ENCODE data around the gene MACROD2. TPM values are rescaled to one million over a fixed set of nuclear protein-coding genes. Genes with fewer than 3 reads are reported as not detected.
A peak's percentile ranks its signal among the peaks of the same experiment; 100 is the strongest.

MACROD2 gene
- total RNA-seq, 4 donors from 2014 or later = 8.7 to 17.8 (median 10.8) TPM

- intact Hi-C loops (cut with DNase I) = no loop called here
- H3K36me3 ChIP-seq = no peaks in the 10 kb centered on the region
- no peaks in the 10 kb centered on the region for H3K9me3 ChIP-seq
- peaks cover 12 to 13% of the 10 kb centered on the region in 2 donors for H3K4me1 ChIP-seq
- TF ChIP-seq, protein P1, sequence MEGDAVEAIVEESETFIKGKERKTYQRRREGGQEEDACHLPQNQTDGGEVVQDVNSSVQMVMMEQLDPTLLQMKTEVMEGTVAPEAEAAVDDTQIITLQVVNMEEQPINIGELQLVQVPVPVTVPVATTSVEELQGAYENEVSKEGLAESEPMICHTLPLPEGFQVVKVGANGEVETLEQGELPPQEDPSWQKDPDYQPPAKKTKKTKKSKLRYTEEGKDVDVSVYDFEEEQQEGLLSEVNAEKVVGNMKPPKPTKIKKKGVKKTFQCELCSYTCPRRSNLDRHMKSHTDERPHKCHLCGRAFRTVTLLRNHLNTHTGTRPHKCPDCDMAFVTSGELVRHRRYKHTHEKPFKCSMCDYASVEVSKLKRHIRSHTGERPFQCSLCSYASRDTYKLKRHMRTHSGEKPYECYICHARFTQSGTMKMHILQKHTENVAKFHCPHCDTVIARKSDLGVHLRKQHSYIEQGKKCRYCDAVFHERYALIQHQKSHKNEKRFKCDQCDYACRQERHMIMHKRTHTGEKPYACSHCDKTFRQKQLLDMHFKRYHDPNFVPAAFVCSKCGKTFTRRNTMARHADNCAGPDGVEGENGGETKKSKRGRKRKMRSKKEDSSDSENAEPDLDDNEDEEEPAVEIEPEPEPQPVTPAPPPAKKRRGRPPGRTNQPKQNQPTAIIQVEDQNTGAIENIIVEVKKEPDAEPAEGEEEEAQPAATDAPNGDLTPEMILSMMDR (IDR thresholded peaks at IDR 0.05) = no peak
- TF ChIP-seq POLR2A (IDR thresholded peaks at IDR 0.05) = no peak
- WGBS, 2 donors = 3 to 5% methylated on average over 1 of the region's 1 CpG
- DNase-seq = no peak
- H3K27me3 ChIP-seq = no peaks in the 10 kb centered on the region
- no peak overlapping the region for H3K4me3 ChIP-seq (replicated peaks in 1 of 3)
- H3K27ac ChIP-seq = peak overlapping the region; percentile 12 to 44 (median 21)
Measured at GRCh38 chr20:14384416-14385175, 389.3 kb downstream of the MACROD2 start.

DNA sequence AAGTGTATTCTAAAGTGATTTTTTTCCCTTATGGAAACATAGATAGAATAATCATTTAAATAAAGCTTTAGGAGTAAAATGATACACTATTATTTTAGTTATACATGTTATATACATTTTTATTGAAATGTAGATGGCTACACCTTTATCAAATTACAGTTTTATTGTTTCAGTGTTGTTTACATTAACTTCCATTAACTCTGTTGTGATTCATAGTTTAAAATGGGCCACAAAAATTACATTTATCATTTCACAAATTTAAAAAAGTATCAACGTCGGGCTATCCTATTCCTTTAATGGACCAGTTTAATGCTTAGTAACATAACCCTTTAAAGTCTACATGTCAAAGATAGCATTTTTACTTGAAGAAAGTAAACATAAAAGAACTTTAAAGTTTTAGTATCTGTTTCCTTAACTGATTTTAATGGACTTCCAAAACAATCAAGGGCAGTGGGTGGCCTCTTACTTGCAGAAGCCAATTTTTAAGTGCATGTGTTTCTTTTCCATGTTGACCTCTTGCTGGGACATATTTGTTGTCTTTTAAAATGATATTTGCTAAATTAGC lies 389.9 kb downstream of the MACROD2 start:
- no peak for DNase-seq
- TF ChIP-seq, protein P1 (IDR thresholded peaks at IDR 0.05) = no peak
- TF ChIP-seq POLR2A (IDR thresholded peaks at IDR 0.05) = no peak
- no peaks in the 10 kb centered on the region for H3K9me3 ChIP-seq
- 89% methylated on average over 2 of the region's 2 CpGs for WGBS, 2 donors
- no peak overlapping the region for H3K4me3 ChIP-seq (replicated peaks in 1 of 3)
- peaks cover 12 to 13% of the 10 kb centered on the region in 2 donors for H3K4me1 ChIP-seq
- H3K36me3 ChIP-seq = no peaks in the 10 kb centered on the region
- H3K27ac ChIP-seq = peak overlapping the region; percentile 12 to 22 (median 21)
- no peaks in the 10 kb centered on the region for H3K27me3 ChIP-seq
- intact Hi-C loops (cut with DNase I) = no loop called here

GRCh38 chr20:14386726-14387125 lies 391.4 kb downstream of the MACROD2 start:
- WGBS, 2 donors = 92 to 96% methylated on average over 4 of the region's 4 CpGs
- intact Hi-C loops (cut with DNase I) = no loop called here
- no peak for DNase-seq
- Histone ChIP-seq H3K36me3 (no peaks in the 10 kb centered on the region), H3K27me3 (no peaks in the 10 kb centered on the region), H3K4me3 (replicated peaks in 1 of 3) (no peak overlapping the region), H3K27ac (no peak overlapping the region), H3K9me3 (no peaks in the 10 kb centered on the region), H3K4me1 (peaks cover 12 to 13% of the 10 kb centered on the region in 2 donors)
- TF ChIP-seq, protein P1 (IDR thresholded peaks at IDR 0.05) = no peak
- no peak for TF ChIP-seq POLR2A (IDR thresholded peaks at IDR 0.05)

DNA sequence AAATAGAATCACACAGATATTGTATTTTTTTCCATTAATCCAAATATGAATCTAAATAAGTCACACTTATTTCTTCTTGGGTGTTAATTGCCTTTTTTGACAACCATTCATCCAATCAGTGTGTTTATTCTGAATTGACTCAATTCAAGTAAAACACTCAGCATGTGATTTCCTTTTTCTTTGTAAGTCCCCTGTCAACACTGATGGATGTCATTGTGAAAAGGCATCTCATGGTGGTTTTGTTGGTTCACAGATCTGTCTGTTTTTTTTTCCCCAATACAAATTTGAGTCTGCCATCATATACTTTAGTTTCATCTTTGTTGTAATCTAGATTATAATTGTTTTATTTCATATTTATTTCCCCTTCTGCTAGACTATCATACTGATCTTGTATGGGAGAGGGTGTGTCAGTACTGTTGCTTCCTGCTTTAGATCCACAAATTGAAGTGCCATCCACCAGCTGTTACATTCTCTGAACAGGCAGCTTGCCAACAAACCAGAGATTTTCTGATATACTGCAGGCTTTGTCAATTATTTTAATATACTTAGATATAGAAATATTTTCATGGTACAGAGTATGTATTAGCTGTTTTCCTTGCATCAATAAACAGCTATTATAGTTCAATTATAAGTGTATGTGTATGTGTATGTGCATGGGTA lies 406.3 kb downstream of the MACROD2 start:
- DNase-seq = no peak
- Histone ChIP-seq H3K36me3 (no peaks in the 10 kb centered on the region), H3K27me3 (no peaks in the 10 kb centered on the region), H3K4me1 (no peaks in the 10 kb centered on the region), H3K4me3 (replicated peaks in 1 of 3) (no peak overlapping the region), H3K9me3 (no peaks in the 10 kb centered on the region), H3K27ac (no peak overlapping the region)
- intact Hi-C loops (cut with DNase I) = no loop called here
- TF ChIP-seq, protein P1 (IDR thresholded peaks at IDR 0.05) = no peak
- no peak for TF ChIP-seq POLR2A (IDR thresholded peaks at IDR 0.05)

DNA sequence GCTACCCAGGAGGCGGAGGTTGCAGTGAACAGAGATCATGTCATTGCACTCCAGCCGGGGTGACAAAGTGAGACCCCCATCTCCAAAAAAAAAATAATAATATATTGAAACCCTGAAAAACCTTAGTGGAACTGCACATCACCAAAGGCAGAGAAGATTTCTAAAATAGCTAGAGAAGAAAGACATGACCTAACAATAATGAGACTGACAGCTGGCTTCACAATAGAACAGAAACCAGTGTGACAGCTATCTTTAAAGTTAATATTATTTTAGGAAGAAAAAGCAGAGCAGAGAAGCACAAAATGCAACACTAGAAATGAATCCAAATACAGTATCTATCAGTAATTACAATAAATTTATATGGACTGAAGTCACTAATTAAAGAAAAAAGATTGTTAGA lies 409.2 kb downstream of the MACROD2 start:
- Histone ChIP-seq H3K36me3 (no peaks in the 10 kb centered on the region), H3K4me3 (replicated peaks in 1 of 3) (no peak overlapping the region), H3K27me3 (no peaks in the 10 kb centered on the region), H3K27ac (no peak overlapping the region), H3K4me1 (no peaks in the 10 kb centered on the region), H3K9me3 (no peaks in the 10 kb centered on the region)
- TF ChIP-seq POLR2A (IDR thresholded peaks at IDR 0.05) = no peak
- TF ChIP-seq, protein P1 (IDR thresholded peaks at IDR 0.05) = no peak
- 90 to 94% methylated on average over 2 of the region's 2 CpGs for WGBS, 2 donors
- DNase-seq = no peak
- intact Hi-C loops (cut with DNase I) = no loop called here
